Measurements from ENCODE around the gene ANXA1. TPM values are rescaled to one million over a fixed set of nuclear protein-coding genes. Genes with fewer than 3 reads are reported as not detected.
"Not testable (repeated sequence)": the region's sequence is repeated elsewhere in the genome, so short reads cannot be mapped to it uniquely, and the experiment has no call there.

Gene ANXA1
- total RNA-seq, 1 donor from 2014 or later, result 261 TPM

DNA sequence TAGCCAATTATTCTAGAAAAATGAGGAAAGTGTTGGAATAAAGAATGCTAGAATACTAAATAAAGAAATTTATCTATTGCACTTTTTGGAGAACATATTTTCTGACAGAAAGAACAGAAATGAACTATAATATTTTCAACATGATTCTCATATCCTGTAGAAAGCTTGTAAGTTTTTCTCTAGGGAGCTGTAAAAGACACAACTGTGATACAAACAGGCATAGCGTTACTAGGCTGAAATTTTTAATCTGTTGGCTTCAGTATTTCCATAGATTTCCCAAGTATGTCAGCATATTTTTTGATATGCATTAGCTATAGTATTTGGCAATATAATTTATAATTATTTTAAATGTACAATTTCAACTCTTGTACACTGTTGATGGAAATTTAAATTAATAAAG is 31.3 kb downstream of the ANXA1 start:
- DNase-seq (ENCODE audit: low spot score in 2 of 2), result no peak
- Histone ChIP-seq H3K4me1 (peaks cover 0 to 10% of the 10 kb centered on the region in 2 donors), H3K27me3 (no peaks in the 10 kb centered on the region), H3K4me3 (no peak overlapping the region), H3K9me3 (peaks cover 0 to 3% of the 10 kb centered on the region in 2 donors), H3K36me3 (no peaks in the 10 kb centered on the region), H3K27ac (no peak overlapping the region)
- TF ChIP-seq, protein P1, sequence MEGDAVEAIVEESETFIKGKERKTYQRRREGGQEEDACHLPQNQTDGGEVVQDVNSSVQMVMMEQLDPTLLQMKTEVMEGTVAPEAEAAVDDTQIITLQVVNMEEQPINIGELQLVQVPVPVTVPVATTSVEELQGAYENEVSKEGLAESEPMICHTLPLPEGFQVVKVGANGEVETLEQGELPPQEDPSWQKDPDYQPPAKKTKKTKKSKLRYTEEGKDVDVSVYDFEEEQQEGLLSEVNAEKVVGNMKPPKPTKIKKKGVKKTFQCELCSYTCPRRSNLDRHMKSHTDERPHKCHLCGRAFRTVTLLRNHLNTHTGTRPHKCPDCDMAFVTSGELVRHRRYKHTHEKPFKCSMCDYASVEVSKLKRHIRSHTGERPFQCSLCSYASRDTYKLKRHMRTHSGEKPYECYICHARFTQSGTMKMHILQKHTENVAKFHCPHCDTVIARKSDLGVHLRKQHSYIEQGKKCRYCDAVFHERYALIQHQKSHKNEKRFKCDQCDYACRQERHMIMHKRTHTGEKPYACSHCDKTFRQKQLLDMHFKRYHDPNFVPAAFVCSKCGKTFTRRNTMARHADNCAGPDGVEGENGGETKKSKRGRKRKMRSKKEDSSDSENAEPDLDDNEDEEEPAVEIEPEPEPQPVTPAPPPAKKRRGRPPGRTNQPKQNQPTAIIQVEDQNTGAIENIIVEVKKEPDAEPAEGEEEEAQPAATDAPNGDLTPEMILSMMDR (IDR thresholded peaks at IDR 0.05), result no peak
- intact Hi-C loops (cut with DNase I), result loop anchor here (2.0 to 10.0 kb wide), 3 partner anchors 146 to 320 kb away; no protein-coding TSS in a partner anchor

DNA sequence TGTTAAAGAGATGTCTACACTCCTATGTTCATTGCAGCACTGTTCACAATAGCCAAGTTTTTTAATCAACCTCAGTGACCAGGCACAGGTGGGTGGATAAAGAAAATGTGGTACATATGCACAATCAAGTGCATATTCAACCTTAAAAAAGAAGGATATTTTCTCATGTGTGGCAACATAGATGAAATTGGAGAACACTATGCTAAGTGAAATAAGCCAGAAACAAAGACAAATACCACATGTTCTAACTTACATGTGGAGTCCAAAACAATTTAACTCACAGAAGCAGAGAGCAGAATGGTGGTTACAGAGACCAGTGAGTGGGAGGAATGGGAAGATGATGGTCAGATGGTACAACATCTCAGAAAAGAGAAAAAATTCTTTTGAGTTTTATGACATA is 31.8 kb downstream of the ANXA1 start:
- H3K27me3 ChIP-seq, result no peaks in the 10 kb centered on the region
- no peak overlapping the region for H3K4me3 ChIP-seq
- peaks cover 0 to 3% of the 10 kb centered on the region in 2 donors for H3K9me3 ChIP-seq
- DNase-seq (ENCODE audit: low spot score in 2 of 2), result no peak
- no peaks in the 10 kb centered on the region for H3K36me3 ChIP-seq
- TF ChIP-seq, protein P1 (IDR thresholded peaks at IDR 0.05), result no peak
- intact Hi-C loops (cut with DNase I), result loop anchor here (2.0 to 10.0 kb wide), 3 partner anchors 146 to 321 kb away; no protein-coding TSS in a partner anchor
- peaks cover 0 to 10% of the 10 kb centered on the region in 2 donors for H3K4me1 ChIP-seq
- no peak overlapping the region for H3K27ac ChIP-seq

DNA sequence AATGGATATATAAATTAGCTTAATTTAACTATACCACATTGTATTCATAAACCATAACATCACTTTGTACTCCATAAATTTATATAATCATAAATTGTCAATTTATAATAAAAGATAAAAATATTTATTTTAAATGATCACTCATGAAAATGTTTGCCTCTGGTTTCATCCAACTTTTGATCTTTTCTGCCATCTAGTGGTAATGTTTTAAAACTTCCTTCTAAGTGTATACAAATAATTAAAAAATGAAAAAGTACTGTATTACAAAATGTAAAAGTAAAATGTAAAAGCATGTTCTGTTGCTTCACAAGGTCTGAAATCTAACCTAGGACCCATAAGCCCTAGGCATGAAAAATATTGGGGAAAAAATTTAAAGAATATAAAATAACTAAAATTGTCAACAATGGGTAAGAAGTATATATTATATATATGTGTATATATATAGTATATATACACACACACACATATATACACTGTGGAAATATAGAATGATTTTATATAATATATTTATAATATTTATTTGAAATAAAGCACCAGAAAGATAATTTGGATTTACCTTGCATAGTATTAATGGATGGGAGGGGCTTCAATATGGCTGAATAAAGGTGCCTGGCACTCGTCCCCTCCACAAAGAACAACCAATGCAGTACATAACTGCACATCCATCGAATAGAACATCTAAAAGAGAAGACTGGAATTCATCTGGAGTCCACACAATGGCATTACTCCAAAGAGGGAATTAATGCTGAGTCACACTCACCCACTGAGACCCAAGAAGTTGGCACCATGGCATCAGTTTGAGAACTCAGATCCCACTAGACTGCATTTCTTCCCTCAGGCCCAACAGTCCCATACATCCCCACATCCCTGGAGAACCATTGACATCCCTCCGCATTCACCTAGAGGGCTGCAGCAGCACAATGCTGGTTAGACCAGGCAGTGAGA is 32.5 kb downstream of the ANXA1 start:
- intact Hi-C loops (cut with DNase I), result loop anchor here (1.0 to 10.0 kb wide), 4 partner anchors 77 to 321 kb away; no protein-coding TSS in a partner anchor
- H3K27me3 ChIP-seq, result no peaks in the 10 kb centered on the region
- no peak overlapping the region for H3K4me3 ChIP-seq
- peaks cover 0 to 7% of the 10 kb centered on the region in 2 donors for H3K9me3 ChIP-seq
- TF ChIP-seq, protein P1 (IDR thresholded peaks at IDR 0.05), result peak; percentile 38 to 59 (median 51)
- no peak overlapping the region for H3K27ac ChIP-seq
- no peak for DNase-seq (ENCODE audit: low spot score in 2 of 2)
- no peaks in the 10 kb centered on the region for H3K36me3 ChIP-seq
- H3K4me1 ChIP-seq, result peaks cover 0 to 10% of the 10 kb centered on the region in 2 donors

DNA sequence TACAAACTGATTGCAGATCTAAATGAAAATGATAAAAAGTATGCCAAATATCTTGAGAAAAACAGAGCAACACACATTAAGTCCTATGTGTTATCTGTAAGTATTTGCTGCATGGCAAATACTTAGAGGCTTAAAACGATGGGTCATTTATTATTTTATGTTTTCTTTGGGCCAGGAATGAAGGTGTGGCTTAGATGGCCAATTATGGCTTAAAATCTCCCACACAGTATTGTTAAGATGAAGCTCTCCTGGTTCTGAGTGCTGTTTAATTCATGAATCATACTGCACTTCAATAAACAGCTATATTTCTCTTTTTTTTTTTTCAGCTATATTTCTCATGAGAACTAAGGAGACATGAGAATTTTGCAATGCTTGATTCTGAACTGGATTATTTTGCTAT is 39.4 kb downstream of the ANXA1 start:
- peaks cover 0 to 13% of the 10 kb centered on the region in 2 donors for H3K9me3 ChIP-seq
- intact Hi-C loops (cut with DNase I); H3K36me3 ChIP-seq; H3K4me1 ChIP-seq; H3K4me3 ChIP-seq; DNase-seq (ENCODE audit: low spot score in 2 of 2); H3K27ac ChIP-seq; H3K27me3 ChIP-seq: not testable (repeated sequence)

DNA sequence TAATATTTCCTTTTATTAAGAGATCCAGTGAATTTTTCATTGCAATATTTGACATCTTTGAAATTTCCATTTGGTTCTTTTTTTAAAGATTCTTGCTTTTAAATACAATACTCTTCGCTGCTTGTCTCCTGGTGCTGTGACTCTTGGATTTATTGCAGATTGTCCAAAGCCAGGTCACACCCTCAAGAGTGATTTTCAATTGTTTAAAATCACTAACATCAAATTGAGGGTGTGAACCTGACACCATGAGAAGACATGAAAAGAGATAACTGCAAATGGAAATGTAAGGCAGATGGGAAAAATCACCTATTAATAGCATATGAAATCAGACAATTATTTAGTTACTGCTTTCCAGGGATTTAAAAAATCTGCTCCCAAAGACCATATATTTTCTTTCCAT is 42.6 kb downstream of the ANXA1 start:
- intact Hi-C loops (cut with DNase I), result no loop called here
- DNase-seq (ENCODE audit: low spot score in 2 of 2), result no peak
- no peaks in the 10 kb centered on the region for H3K27me3 ChIP-seq
- TF ChIP-seq, protein P1 (IDR thresholded peaks at IDR 0.05), result no peak
- no peak overlapping the region for H3K4me3 ChIP-seq
- H3K4me1 ChIP-seq, result no peaks in the 10 kb centered on the region
- no peak overlapping the region for H3K27ac ChIP-seq
- H3K36me3 ChIP-seq, result no peaks in the 10 kb centered on the region
- peaks cover 0 to 6% of the 10 kb centered on the region in 2 donors for H3K9me3 ChIP-seq

DNA sequence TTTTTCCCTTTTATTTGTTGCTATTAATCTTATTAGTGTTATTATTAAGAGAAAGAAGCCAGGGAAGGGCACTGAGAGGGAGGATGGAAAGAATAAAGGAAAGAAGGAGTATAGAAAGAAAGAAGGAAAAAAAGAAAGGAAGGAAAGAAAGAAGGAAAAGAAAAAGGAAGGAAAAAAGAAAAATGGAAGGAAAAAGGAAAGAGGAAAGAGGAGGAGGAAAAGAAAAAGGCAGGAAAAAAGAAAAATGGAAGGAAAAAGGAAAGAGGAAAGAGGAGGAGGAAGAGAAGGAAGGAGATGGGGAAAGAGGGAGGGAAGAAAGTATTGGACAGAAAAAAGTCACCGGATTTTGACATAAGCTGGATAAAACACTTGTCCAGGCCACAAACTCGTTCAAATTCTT is 47.8 kb downstream of the ANXA1 start:
- Histone ChIP-seq H3K9me3 (no peaks in the 10 kb centered on the region), H3K36me3 (no peaks in the 10 kb centered on the region), H3K4me3 (no peak overlapping the region), H3K27ac (no peak overlapping the region), H3K27me3 (no peaks in the 10 kb centered on the region), H3K4me1 (no peaks in the 10 kb centered on the region)
- DNase-seq (ENCODE audit: low spot score in 2 of 2), result no peak
- intact Hi-C loops (cut with DNase I), result no loop called here
- TF ChIP-seq, protein P1 (IDR thresholded peaks at IDR 0.05), result no peak
